ENCODE measurements around the gene RMP24.

RMP24 gene

DNA sequence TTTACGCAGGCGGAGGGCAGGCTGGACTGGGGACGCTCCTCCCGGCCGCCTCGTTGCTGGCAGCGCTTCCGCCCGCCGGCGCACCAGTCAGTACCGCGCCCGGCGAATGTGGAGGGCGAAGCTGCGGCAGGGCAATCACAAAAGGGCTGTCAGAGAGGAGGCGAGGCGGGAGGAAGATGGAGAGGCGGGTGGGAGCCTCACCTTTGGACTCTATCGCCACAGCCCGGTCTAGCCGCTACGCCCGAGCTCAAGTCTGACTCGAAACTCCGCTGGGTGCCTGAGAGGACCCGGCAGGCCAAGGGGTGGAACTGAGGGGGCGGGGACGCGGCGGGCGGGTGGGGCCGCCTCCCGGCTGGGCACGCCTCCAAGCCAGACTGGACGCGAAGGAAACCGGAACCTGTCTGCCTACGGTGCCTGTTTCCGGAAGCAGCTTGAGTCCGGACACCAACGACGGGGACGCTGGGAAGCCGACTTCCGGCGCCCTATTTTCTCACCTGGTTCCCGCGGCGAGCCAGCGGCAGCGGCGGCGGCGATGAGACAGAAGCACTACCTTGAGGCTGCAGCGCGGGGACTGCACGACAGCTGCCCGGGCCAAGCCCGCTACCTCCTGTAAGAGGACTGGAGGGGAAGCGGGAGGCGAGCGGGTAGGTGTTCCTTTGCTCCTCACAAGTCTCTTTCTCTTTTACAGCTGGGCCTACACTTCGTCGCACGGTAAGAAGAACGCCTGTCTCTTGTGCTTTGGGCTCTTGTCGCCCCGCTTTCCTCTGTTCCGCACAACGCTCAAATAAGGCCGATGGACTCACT lies at the start of gene RMP24 (continued):
- TF ChIP-seq ZBTB43 (CRISPR knock-in tag; IDR thresholded peaks at IDR 0.05) (no peak), JUN (CRISPR knock-in tag; IDR thresholded peaks at IDR 0.05) (peak; percentile 66; the same call in 1 of the 2 replicates), GRHL2 (CRISPR knock-in tag; IDR thresholded peaks at IDR 0.05; ENCODE audit: insufficient replicate concordance, severe bottlenecking) (no peak), E2F4 (CRISPR knock-in tag; IDR thresholded peaks at IDR 0.05; ENCODE audit: borderline replicate concordance, low read depth) (no peak), ZNF138 (CRISPR knock-in tag; conservative IDR thresholded peaks at IDR 0.05) (0 out of 2 replicates have a peak, but pooled peaks have one; percentile 53), ZNF423 (CRISPR knock-in tag; IDR thresholded peaks at IDR 0.05) (no peak), SMAD3 (CRISPR knock-in tag; IDR thresholded peaks at IDR 0.05; ENCODE audit: borderline replicate concordance) (no peak), ZNF425 (CRISPR knock-in tag; conservative IDR thresholded peaks at IDR 0.05) (no peak), ZNF416 (CRISPR knock-in tag; IDR thresholded peaks at IDR 0.05) (no peak), IRF2 (CRISPR knock-in tag; IDR thresholded peaks at IDR 0.05; ENCODE audit: borderline replicate concordance, low read depth) (no peak)
- TF ChIP-seq, protein P1, sequence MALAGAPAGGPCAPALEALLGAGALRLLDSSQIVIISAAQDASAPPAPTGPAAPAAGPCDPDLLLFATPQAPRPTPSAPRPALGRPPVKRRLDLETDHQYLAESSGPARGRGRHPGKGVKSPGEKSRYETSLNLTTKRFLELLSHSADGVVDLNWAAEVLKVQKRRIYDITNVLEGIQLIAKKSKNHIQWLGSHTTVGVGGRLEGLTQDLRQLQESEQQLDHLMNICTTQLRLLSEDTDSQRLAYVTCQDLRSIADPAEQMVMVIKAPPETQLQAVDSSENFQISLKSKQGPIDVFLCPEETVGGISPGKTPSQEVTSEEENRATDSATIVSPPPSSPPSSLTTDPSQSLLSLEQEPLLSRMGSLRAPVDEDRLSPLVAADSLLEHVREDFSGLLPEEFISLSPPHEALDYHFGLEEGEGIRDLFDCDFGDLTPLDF (CRISPR knock-in tag; IDR thresholded peaks at IDR 0.05) = 0 out of 2 replicates have a peak, but pooled peaks have one; percentile 22

- no peaks in the 10 kb centered on the region for H3K27me3 Mint-ChIP-seq (ENCODE audit: low read depth)
- POLR2A ChIA-PET = interaction anchor here (0.6 kb wide), 1 partner anchor 72 kb away, joined by 3 read pairs; no protein-coding TSS in a partner anchor
Measured at GRCh38 chr18:35923939-35924684, 48.4 kb upstream of the RMP24 start.

More at GRCh38 chr18:35923939-35924684, 48.4 kb upstream of the RMP24 start:
- CTCF ChIA-PET = interaction anchor here (0.6 to 3.7 kb wide), 6 partner anchors 9 to 168 kb away, joined by 3 to 17 read pairs (median 6); partner anchors contain the start of gene RMP24
- TF ChIP-seq, protein P2, sequence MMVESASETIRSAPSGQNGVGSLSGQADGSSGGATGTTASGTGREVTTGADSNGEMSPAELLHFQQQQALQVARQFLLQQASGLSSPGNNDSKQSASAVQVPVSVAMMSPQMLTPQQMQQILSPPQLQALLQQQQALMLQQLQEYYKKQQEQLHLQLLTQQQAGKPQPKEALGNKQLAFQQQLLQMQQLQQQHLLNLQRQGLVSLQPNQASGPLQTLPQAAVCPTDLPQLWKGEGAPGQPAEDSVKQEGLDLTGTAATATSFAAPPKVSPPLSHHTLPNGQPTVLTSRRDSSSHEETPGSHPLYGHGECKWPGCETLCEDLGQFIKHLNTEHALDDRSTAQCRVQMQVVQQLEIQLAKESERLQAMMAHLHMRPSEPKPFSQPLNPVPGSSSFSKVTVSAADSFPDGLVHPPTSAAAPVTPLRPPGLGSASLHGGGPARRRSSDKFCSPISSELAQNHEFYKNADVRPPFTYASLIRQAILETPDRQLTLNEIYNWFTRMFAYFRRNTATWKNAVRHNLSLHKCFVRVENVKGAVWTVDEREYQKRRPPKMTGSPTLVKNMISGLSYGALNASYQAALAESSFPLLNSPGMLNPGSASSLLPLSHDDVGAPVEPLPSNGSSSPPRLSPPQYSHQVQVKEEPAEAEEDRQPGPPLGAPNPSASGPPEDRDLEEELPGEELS (CRISPR knock-in tag; IDR thresholded peaks at IDR 0.05) = no peak
- TF ChIP-seq, protein P3, sequence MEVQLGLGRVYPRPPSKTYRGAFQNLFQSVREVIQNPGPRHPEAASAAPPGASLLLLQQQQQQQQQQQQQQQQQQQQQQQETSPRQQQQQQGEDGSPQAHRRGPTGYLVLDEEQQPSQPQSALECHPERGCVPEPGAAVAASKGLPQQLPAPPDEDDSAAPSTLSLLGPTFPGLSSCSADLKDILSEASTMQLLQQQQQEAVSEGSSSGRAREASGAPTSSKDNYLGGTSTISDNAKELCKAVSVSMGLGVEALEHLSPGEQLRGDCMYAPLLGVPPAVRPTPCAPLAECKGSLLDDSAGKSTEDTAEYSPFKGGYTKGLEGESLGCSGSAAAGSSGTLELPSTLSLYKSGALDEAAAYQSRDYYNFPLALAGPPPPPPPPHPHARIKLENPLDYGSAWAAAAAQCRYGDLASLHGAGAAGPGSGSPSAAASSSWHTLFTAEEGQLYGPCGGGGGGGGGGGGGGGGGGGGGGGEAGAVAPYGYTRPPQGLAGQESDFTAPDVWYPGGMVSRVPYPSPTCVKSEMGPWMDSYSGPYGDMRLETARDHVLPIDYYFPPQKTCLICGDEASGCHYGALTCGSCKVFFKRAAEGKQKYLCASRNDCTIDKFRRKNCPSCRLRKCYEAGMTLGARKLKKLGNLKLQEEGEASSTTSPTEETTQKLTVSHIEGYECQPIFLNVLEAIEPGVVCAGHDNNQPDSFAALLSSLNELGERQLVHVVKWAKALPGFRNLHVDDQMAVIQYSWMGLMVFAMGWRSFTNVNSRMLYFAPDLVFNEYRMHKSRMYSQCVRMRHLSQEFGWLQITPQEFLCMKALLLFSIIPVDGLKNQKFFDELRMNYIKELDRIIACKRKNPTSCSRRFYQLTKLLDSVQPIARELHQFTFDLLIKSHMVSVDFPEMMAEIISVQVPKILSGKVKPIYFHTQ (CRISPR knock-in tag; IDR thresholded peaks at IDR 0.05) = no peak
- no peak for TF ChIP-seq FOXP1 (CRISPR knock-in tag; IDR thresholded peaks at IDR 0.05; ENCODE audit: borderline replicate concordance)
- TF ChIP-seq TEAD4 (CRISPR knock-in tag; IDR thresholded peaks at IDR 0.05) = no peak
- TF ChIP-seq SMAD3 (CRISPR knock-in tag; IDR thresholded peaks at IDR 0.05; ENCODE audit: borderline replicate concordance) = no peak
- no peak for TF ChIP-seq ZNF671 (CRISPR knock-in tag; IDR thresholded peaks at IDR 0.05)
- no peak for TF ChIP-seq FOXJ3 (CRISPR knock-in tag; IDR thresholded peaks at IDR 0.05; ENCODE audit: borderline replicate concordance)
- TF ChIP-seq, protein P4, sequence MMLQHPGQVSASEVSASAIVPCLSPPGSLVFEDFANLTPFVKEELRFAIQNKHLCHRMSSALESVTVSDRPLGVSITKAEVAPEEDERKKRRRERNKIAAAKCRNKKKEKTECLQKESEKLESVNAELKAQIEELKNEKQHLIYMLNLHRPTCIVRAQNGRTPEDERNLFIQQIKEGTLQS (CRISPR knock-in tag; conservative IDR thresholded peaks at IDR 0.05) = no peak
- no peak for TF ChIP-seq SP1 (CRISPR knock-in tag; conservative IDR thresholded peaks at IDR 0.05)
- no peak for TF ChIP-seq NFATC4 (CRISPR knock-in tag; IDR thresholded peaks at IDR 0.05)
- peaks cover 11% of the 10 kb centered on the region for H3K9me3 Mint-ChIP-seq
- H3K4me3 Mint-ChIP-seq = no peak overlapping the region
- H3K4me1 Mint-ChIP-seq = peaks cover 26% of the 10 kb centered on the region
- peak overlapping the region; percentile 21; the same call in 1 of the 2 replicates for H3K27ac Mint-ChIP-seq
- no peak for DNase-seq (ENCODE audit: low spot score)
- ATAC-seq = peak; percentile 70
- peaks cover 33% of the 10 kb centered on the region for H3K36me3 Mint-ChIP-seq

Measured in WTC11 (cell line).